GM12891 (cell line): ENCODE measurements around the gene FHIT.
A peak's percentile ranks its signal among the peaks of the same experiment; 100 is the strongest.

Experiments used
- DNase-seq: peaks from one replicate; pipeline ENCODE4 v3.0.0; 2011; ENCODE audit warnings: low spot score; ENCODE audit not compliant: insufficient read length
- FAIRE-seq: peaks from 2 replicates; lab custom pipeline; 2011; peaks lifted over from hg19 to GRCh38; lab: Jason Lieb, UNC
- PAX5 ChIP-seq: IDR thresholded peaks from 2 replicates; pipeline ENCODE4 v1.6.1; 2011; ENCODE audit warnings: low read length, moderate library complexity, mild to moderate bottlenecking; ENCODE audit not compliant: insufficient read depth, severe bottlenecking
- POLR2A ChIP-seq: IDR thresholded peaks from 2 replicates; pipeline ENCODE4 v1.6.1; 2011; ENCODE audit warnings: low read depth, low read length, control low read depth
- POLR2AphosphoS5 ChIP-seq: IDR thresholded peaks from 2 replicates; pipeline ENCODE4 v1.6.1; 2011; ENCODE audit warnings: low read depth, low read length, control low read depth
- POU2F2 ChIP-seq: IDR thresholded peaks from 2 replicates; pipeline ENCODE4 v1.6.1; 2011; ENCODE audit warnings: low read depth, mild to moderate bottlenecking, control low read depth, low read length, moderate library complexity
- SPI1 ChIP-seq: IDR thresholded peaks from 2 replicates; pipeline ENCODE4 v1.6.1; 2011; ENCODE audit warnings: low read depth, low read length, control low read depth
- TAF1 ChIP-seq: IDR thresholded peaks from 2 replicates; pipeline ENCODE4 v1.6.1; 2011; ENCODE audit warnings: low read depth, low read length, control low read depth

The FHIT gene

GRCh38 chr3:60025096-60026050 is 1225.9 kb downstream of the FHIT start:
- DNase-seq (no peak), FAIRE-seq (no peak)
- TF ChIP-seq POU2F2 (no peak), POLR2A (no peak), TAF1 (no peak), SPI1 (no peak), POLR2AphosphoS5 (no peak), PAX5 (no peak)

DNA sequence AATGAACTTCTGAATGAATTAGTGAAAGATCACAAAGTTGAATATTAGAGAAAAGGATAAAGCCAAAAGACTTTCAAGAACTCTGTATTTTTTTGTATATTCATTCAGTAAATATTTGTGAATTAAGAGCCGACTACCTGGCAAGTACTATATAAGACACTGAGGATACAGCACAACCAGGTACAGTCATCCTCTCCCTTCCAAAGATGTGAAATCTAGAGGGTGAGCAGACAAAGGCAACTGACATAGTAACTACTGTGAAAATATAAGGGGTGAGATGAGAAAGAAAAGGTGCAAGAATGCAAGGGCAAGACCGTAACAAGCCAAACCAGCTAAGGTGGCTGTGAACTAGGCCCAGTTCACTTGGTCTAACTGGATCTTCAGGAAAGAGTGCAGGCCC is 1226.9 kb downstream of the FHIT start:
- no peak for TF ChIP-seq POLR2AphosphoS5
- TF ChIP-seq SPI1: no peak
- no peak for TF ChIP-seq POLR2A
- no peak for TF ChIP-seq PAX5
- TF ChIP-seq POU2F2: no peak
- no peak for TF ChIP-seq TAF1
- no peak for DNase-seq
- FAIRE-seq: no peak

DNA sequence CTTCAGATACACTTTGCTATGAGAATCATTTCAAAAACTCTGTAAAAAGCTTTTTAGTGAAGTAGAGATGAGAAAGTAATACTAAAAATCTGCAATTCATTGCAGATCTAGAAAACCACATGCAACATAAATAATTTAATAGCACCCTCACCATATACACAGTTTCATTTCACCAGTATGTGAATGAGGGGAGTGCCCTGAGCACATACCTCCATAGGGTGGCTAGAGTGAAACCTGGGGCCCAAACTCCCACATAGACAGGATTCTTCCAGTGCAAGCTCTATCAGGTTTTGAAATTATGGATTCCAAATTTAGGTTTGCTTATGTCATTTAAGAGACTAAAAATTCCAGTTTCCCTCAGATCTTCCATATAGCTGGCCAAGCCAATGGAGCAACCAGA is 1228.1 kb downstream of the FHIT start:
- no peak for TF ChIP-seq POLR2A
- no peak for TF ChIP-seq SPI1
- no peak for TF ChIP-seq POU2F2
- TF ChIP-seq POLR2AphosphoS5: no peak
- DNase-seq (no peak), FAIRE-seq (no peak)

- FAIRE-seq (peak; percentile 85), DNase-seq (no peak)
- TF ChIP-seq SPI1: no peak
- peak; percentile 90 for TF ChIP-seq POU2F2
These were observed 1233.6 kb downstream of the FHIT start for GRCh38 chr3:60017631-60018030.

GRCh38 chr3:60015032-60015705 is 1236.1 kb downstream of the FHIT start:
- no peak for DNase-seq
- no peak for FAIRE-seq
- no peak for TF ChIP-seq TAF1
- no peak for TF ChIP-seq POLR2A
- TF ChIP-seq PAX5: no peak
- TF ChIP-seq POLR2AphosphoS5: no peak
- no peak for TF ChIP-seq SPI1
- no peak for TF ChIP-seq POU2F2

DNA sequence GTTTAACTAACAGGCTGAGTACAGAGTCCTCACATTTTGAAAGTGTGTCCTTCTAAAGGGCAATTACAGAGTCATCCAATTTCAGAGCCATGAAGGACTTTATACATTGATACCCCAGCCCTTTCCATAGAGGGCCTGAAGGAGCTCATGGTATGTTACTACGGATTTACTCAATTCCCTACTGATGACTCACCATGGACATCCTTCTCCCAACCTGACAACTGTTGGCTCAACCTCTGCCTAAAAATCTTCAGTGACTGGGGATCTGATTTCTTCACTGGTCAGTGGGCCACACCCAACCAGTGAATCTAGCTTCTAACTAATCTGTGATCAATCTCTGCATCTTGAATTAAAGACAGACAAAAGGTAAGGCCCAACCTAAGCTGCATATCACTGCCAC is 1238.0 kb downstream of the FHIT start:
- no peak for FAIRE-seq
- TF ChIP-seq PAX5 (no peak), SPI1 (no peak), POLR2AphosphoS5 (no peak), TAF1 (no peak), POU2F2 (no peak), POLR2A (no peak)
- DNase-seq: no peak

- TF ChIP-seq SPI1: no peak
- TF ChIP-seq POU2F2: no peak
- TF ChIP-seq PAX5: no peak
- no peak for TF ChIP-seq POLR2A
- TF ChIP-seq POLR2AphosphoS5: no peak
- no peak for TF ChIP-seq TAF1
- DNase-seq (no peak), FAIRE-seq (no peak)
These were observed 1240.0 kb downstream of the FHIT start for GRCh38 chr3:60011218-60011617.

DNA sequence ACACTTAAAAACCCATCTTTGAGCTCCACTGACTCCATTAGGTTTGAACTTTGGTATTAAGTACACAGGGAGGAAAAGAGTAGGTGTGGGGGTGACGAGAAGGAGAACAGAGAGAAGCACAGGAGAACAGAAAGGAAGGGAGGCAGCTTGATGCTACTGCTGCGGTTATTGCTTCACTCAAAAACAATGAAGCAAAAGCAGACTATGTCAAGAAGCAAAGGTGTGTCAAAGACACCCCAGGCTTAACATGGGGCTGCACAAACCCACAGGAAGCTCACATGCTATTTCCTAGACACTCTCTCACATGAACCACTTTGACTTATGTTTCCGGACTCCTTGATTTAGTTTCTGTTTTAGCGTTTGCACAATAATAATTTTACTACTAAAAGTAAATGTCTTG is 1240.5 kb downstream of the FHIT start:
- DNase-seq (peak; percentile 37), FAIRE-seq (peak; percentile 93)
- peak; percentile 61 for TF ChIP-seq SPI1
- TF ChIP-seq POLR2AphosphoS5: no peak
- no peak for TF ChIP-seq POLR2A

- DNase-seq: no peak
- TF ChIP-seq POLR2A (no peak), SPI1 (no peak), TAF1 (no peak), PAX5 (no peak), POLR2AphosphoS5 (no peak), POU2F2 (no peak)
- FAIRE-seq: peak; percentile 13
These were observed 1241.2 kb downstream of the FHIT start for GRCh38 chr3:60009931-60010478.
